ENCODE results near the gene MAP3K12. TPM values are rescaled to one million over a fixed set of nuclear protein-coding genes. Genes with fewer than 3 reads are reported as not detected.
"Not testable (repeated sequence)": the region's sequence is repeated elsewhere in the genome, so short reads cannot be mapped to it uniquely, and the experiment has no call there.

MAP3K12 gene
- total RNA-seq, 5 donors from 2014 or later (not counting 1 experiment from before 2014, with no cell fraction given), result 21.4 to 29.9 (median 25.9) TPM

GRCh38 chr12:53483225-53483978, 15.9 kb downstream of the MAP3K12 start:
- ATAC-seq (replicated peaks in 1 of 4), result no peak
- H3K4me1 ChIP-seq (ENCODE audit: control insufficient read depth in 1 of 2, extremely low read depth in 1 of 2, insufficient read depth in 2 of 2, low read length in 2 of 2), result peaks cover 0 to 19% of the 10 kb centered on the region in 2 experiments
- CTCF ChIA-PET, result interaction anchor here in 1 of 2 donors (0.7 kb wide), 1 partner anchor 9 kb away, joined by 3 read pairs; no protein-coding TSS in a partner anchor
- Mint-ChIP-seq H3K36me3 (peaks cover 21% of the 10 kb centered on the region), H3K27me3 (no peaks in the 10 kb centered on the region), H3K27ac (peak overlapping the region; percentile 40 to 55), H3K4me1 (peaks cover 3 to 13% (median 11%) of the 10 kb centered on the region in 3 donors), H3K4me3 (no peak overlapping the region), H3K9me3 (no peaks in the 10 kb centered on the region)
- H3K4me3 ChIP-seq (ENCODE audit: control insufficient read depth in 1 of 2, extremely low read depth in 1 of 2, low read length in 1 of 2), result no peak overlapping the region
- H3K9me3 ChIP-seq, result no peaks in the 10 kb centered on the region
- no peak overlapping the region for H3K27ac ChIP-seq (ENCODE audit: low read length)
- POLR2A ChIA-PET, result interaction anchor here in 1 of 2 donors (0.5 kb wide), 1 partner anchor 76 kb away, joined by 4 read pairs; no protein-coding TSS in a partner anchor
- DNase-seq, result no peak
- H3K36me3 ChIP-seq (ENCODE audit: control insufficient read depth in 2 of 2, extremely low read depth in 1 of 2, insufficient read depth in 1 of 2, low read length in 1 of 2), result peaks cover 20 to 87% of the 10 kb centered on the region in 2 donors
- H3K27me3 ChIP-seq (replicated peaks in 1 of 2; ENCODE audit: control insufficient read depth in 2 of 2, extremely low read depth in 1 of 2, insufficient read depth in 2 of 2, low read length in 1 of 2), result no peaks in the 10 kb centered on the region
- 100% methylated on average over 5 of the region's 9 CpGs for WGBS (ENCODE audit: insufficient coverage)

DNA sequence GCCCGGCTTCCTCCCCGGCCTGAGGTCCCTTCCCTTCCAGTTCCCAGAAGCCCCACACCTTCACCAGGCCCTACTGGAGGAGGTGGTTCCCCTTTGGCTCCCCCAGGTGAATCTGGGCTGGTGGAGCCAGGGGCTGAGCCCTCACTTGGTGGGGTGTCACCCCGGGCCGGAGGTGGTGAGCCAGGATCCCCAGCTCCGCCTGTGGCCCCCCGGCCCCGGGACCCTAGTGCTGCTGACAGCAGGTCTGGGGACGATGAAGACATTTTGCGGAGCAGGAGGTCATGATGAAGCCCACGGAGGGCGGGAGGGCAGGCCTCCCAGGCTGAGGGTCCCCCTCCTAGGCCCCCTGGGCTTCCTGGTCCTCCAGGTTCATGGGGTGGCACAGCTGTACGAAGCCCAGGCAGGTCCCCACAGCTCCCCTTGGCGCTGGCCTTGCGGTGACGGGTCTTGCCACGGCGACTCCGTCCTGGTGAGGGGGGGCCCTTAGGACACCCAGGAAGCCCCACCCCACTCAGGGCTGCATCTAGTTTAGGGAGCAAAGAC, 16.6 kb downstream of the MAP3K12 start:
- Mint-ChIP-seq H3K36me3 (peaks cover 21% of the 10 kb centered on the region), H3K4me3 (no peak overlapping the region), H3K9me3 (no peaks in the 10 kb centered on the region), H3K27ac (no peak overlapping the region), H3K27me3 (no peaks in the 10 kb centered on the region), H3K4me1 (peaks cover 3 to 13% (median 10%) of the 10 kb centered on the region in 3 donors)
- H3K27ac ChIP-seq (ENCODE audit: low read length), result no peak overlapping the region
- ATAC-seq (replicated peaks in 1 of 4) (no peak), DNase-seq (no peak)
- POLR2A ChIA-PET, result interaction anchor here in 1 of 2 donors (1.5 kb wide), 1 partner anchor 11 kb away, joined by 5 read pairs; no protein-coding TSS in a partner anchor
- no peaks in the 10 kb centered on the region for H3K9me3 ChIP-seq
- CTCF ChIA-PET, result interaction anchor here in 1 of 2 donors (1.6 kb wide), 1 partner anchor 26 kb away, joined by 5 read pairs; no protein-coding TSS in a partner anchor
- H3K27me3 ChIP-seq (replicated peaks in 1 of 2; ENCODE audit: control insufficient read depth in 2 of 2, extremely low read depth in 1 of 2, insufficient read depth in 2 of 2, low read length in 1 of 2), result no peaks in the 10 kb centered on the region
- peaks cover 20 to 90% of the 10 kb centered on the region in 2 donors for H3K36me3 ChIP-seq (ENCODE audit: control insufficient read depth in 2 of 2, extremely low read depth in 1 of 2, insufficient read depth in 1 of 2, low read length in 1 of 2)
- 89% methylated on average over 12 of the region's 18 CpGs for WGBS (ENCODE audit: insufficient coverage)
- H3K4me1 ChIP-seq (ENCODE audit: control insufficient read depth in 1 of 2, extremely low read depth in 1 of 2, insufficient read depth in 2 of 2, low read length in 2 of 2), result peaks cover 0 to 19% of the 10 kb centered on the region in 2 experiments
- H3K4me3 ChIP-seq (ENCODE audit: control insufficient read depth in 1 of 2, extremely low read depth in 1 of 2, low read length in 1 of 2), result no peak overlapping the region

GRCh38 chr12:53481939-53482586, 17.2 kb downstream of the MAP3K12 start:
- Histone ChIP-seq H3K36me3 (ENCODE audit: control insufficient read depth in 2 of 2, extremely low read depth in 1 of 2, insufficient read depth in 1 of 2, low read length in 1 of 2) (peaks cover 20 to 90% of the 10 kb centered on the region in 2 donors), H3K4me3 (ENCODE audit: control insufficient read depth in 1 of 2, extremely low read depth in 1 of 2, low read length in 1 of 2) (no peak overlapping the region), H3K27me3 (replicated peaks in 1 of 2; ENCODE audit: control insufficient read depth in 2 of 2, extremely low read depth in 1 of 2, insufficient read depth in 2 of 2, low read length in 1 of 2) (no peaks in the 10 kb centered on the region), H3K9me3 (no peaks in the 10 kb centered on the region), H3K27ac (ENCODE audit: low read length) (no peak overlapping the region), H3K4me1 (ENCODE audit: control insufficient read depth in 1 of 2, extremely low read depth in 1 of 2, insufficient read depth in 2 of 2, low read length in 2 of 2) (peaks cover 0 to 17% of the 10 kb centered on the region in 2 experiments)
- POLR2A ChIA-PET, result interaction anchor here (0.6 to 1.5 kb wide), 4 partner anchors 9 to 68 kb away, joined by 3 to 8 read pairs (median 4); no protein-coding TSS in a partner anchor
- no peaks in the 10 kb centered on the region for H3K27me3 Mint-ChIP-seq
- peaks cover 3 to 13% (median 10%) of the 10 kb centered on the region in 3 donors for H3K4me1 Mint-ChIP-seq
- CTCF ChIA-PET, result interaction anchor here (0.7 to 1.6 kb wide), 3 partner anchors 20 to 32 kb away, joined by 4 to 7 read pairs (median 5); no protein-coding TSS in a partner anchor
- no peak overlapping the region for H3K4me3 Mint-ChIP-seq
- peaks cover 22% of the 10 kb centered on the region for H3K36me3 Mint-ChIP-seq
- WGBS (ENCODE audit: insufficient coverage), result no CpG with 5 or more reads among the region's 9 CpGs
- peak overlapping the region; percentile 17 to 25 for H3K27ac Mint-ChIP-seq
- peak in 2 of 4 experiments; percentile 45 to 53 for ATAC-seq (replicated peaks in 1 of 4)
- no peaks in the 10 kb centered on the region for H3K9me3 Mint-ChIP-seq
- peak in 2 of 35 experiments; percentile 37 to 40 for DNase-seq

DNA sequence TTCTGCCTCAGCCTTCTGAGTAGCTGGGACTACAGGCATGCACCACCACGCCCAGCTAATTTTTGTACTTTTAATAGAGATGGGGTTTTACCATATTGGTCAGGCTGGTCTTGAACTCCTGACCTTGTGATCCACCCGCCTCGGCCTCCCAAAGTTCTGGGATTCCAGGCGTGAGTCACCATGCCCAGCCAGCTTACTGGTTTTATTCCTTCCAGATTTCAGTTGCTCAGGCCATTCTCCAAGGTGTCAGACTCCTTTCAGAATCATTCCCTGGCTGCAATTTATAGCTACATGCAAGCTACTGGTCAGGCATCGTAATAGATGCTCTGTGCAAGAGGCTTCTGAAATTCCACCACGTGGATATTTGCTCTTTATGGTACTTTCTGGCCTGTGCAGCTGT, 17.8 kb downstream of the MAP3K12 start:
- not testable (repeated sequence) for H3K27ac ChIP-seq (ENCODE audit: low read length); H3K27me3 ChIP-seq (replicated peaks in 1 of 2; ENCODE audit: control insufficient read depth in 2 of 2, extremely low read depth in 1 of 2, insufficient read depth in 2 of 2, low read length in 1 of 2); H3K9me3 ChIP-seq; DNase-seq; H3K9me3 Mint-ChIP-seq; H3K27me3 Mint-ChIP-seq; H3K4me3 ChIP-seq (ENCODE audit: control insufficient read depth in 1 of 2, extremely low read depth in 1 of 2, low read length in 1 of 2); H3K4me3 Mint-ChIP-seq; H3K27ac Mint-ChIP-seq; ATAC-seq (replicated peaks in 1 of 4)
- ChIA-PET CTCF (interaction anchor here (0.7 to 1.6 kb wide), 4 partner anchors 16 to 33 kb away, joined by 3 to 7 read pairs (median 4); no protein-coding TSS in a partner anchor), POLR2A (interaction anchor here (0.6 to 1.5 kb wide), 5 partner anchors 10 to 281 kb away, joined by 3 to 8 read pairs (median 4); no protein-coding TSS in a partner anchor)
- Mint-ChIP-seq H3K36me3 (peaks cover 28% of the 10 kb centered on the region), H3K4me1 (peaks cover 8 to 17% (median 14%) of the 10 kb centered on the region in 3 donors)
- Histone ChIP-seq H3K4me1 (ENCODE audit: control insufficient read depth in 1 of 2, extremely low read depth in 1 of 2, insufficient read depth in 2 of 2, low read length in 2 of 2) (peaks cover 0 to 11% of the 10 kb centered on the region in 2 experiments), H3K36me3 (ENCODE audit: control insufficient read depth in 2 of 2, extremely low read depth in 1 of 2, insufficient read depth in 1 of 2, low read length in 1 of 2) (peaks cover 20 to 90% of the 10 kb centered on the region in 2 donors)
- 95% methylated on average over 6 of the region's 6 CpGs for WGBS (ENCODE audit: insufficient coverage)

GRCh38 chr12:53480491-53481442, 18.5 kb downstream of the MAP3K12 start:
- H3K27ac ChIP-seq (ENCODE audit: low read length), result no peak overlapping the region
- Mint-ChIP-seq H3K36me3 (peaks cover 29% of the 10 kb centered on the region), H3K27me3 (no peaks in the 10 kb centered on the region), H3K9me3 (no peaks in the 10 kb centered on the region), H3K4me1 (peaks cover 13 to 23% (median 15%) of the 10 kb centered on the region in 3 donors), H3K27ac (peak overlapping the region in 1 of 2 donors; percentile 31), H3K4me3 (no peak overlapping the region)
- peaks cover 20 to 90% of the 10 kb centered on the region in 2 donors for H3K36me3 ChIP-seq (ENCODE audit: control insufficient read depth in 2 of 2, extremely low read depth in 1 of 2, insufficient read depth in 1 of 2, low read length in 1 of 2)
- ATAC-seq (replicated peaks in 1 of 4), result no peak
- no peaks in the 10 kb centered on the region for H3K9me3 ChIP-seq
- H3K27me3 ChIP-seq (replicated peaks in 1 of 2; ENCODE audit: control insufficient read depth in 2 of 2, extremely low read depth in 1 of 2, insufficient read depth in 2 of 2, low read length in 1 of 2), result no peaks in the 10 kb centered on the region
- no peak for DNase-seq
- ChIA-PET CTCF (interaction anchor here in 1 of 2 donors (1.1 kb wide), 2 partner anchors 17 to 19 kb away, joined by 3 to 7 read pairs; no protein-coding TSS in a partner anchor), POLR2A (interaction anchor here (0.6 to 1.5 kb wide), 4 partner anchors 13 to 280 kb away, joined by 3 to 5 read pairs (median 4); no protein-coding TSS in a partner anchor)
- H3K4me3 ChIP-seq (ENCODE audit: control insufficient read depth in 1 of 2, extremely low read depth in 1 of 2, low read length in 1 of 2), result no peak overlapping the region
- WGBS (ENCODE audit: insufficient coverage), result 89% methylated on average over 3 of the region's 12 CpGs
- peaks cover 0 to 4% of the 10 kb centered on the region in 2 experiments for H3K4me1 ChIP-seq (ENCODE audit: control insufficient read depth in 1 of 2, extremely low read depth in 1 of 2, insufficient read depth in 2 of 2, low read length in 2 of 2)
